A204.1 (cell line): ENCODE results near the gene PPP2R2B.

Source experiments
- FAIRE-seq: peaks from 2 replicates; lab custom pipeline; 2012; peaks lifted over from hg19 to GRCh38; lab: Jason Lieb, UNC

Gene PPP2R2B

DNA sequence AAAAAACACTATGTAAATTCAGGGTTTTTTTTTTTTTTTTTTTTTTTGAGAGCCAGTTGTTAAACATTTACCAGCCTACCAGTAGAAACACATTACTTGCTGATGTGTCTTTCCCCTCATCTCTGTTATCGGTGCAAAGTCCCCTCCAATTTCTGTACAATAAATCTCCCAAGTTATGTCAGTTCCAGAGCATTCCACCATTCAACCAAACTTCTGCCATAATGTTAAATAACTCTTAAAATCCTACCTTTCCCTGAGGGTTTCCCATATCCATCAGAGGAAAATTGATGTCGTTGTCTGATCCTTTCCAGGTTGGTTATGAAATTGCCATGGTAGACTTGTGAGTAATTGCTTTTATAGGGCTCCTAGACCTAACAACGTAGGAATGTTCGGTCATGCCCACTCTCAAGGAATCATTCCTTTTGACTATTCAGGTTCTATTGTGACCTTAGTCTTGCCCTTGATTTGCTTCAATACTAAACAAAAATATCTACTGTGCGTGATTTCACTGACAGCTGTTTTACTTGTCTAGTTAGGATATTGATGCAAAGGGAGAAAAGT lies 5.6 kb upstream of the PPP2R2B start:
- no peak for FAIRE-seq

DNA sequence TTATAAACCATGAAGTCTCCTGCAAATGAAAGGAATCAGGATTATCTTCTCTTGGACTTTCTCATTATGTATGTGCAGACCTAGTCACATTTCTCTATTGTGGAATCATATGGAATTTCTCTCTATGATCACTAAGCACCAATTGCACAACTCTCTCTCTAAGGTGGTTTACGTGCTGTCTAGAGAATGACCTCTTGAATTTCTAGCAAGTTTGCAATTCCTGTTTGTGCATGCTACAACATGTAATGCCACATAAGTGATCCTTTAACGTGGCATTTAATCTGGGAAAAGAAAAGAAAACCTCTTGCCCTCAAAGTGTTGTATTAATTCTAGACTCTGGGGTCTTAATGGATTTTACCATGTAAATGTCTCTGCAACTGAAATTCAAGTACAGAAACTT lies 5.0 kb upstream of the PPP2R2B start:
- no peak for FAIRE-seq

DNA sequence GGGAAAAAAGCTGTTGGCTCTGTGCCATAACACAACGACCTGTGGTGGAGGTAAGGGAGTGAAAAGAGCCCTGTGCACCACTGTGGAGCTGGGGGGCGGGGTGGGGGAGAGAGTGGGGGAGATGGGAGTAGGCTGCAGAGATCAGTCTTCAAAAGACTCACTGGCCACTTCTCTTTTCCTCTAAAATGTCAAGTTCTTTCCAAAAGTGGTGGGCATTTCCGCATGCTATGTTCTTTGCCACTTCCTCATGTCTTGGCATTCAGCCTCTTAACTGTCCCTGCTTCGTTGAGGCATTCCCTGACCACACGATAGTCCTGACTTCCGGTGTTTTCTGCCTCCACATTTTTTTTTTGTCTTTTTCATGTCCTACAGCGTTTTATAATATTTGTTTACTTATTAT lies 2.4 kb upstream of the PPP2R2B start:
- FAIRE-seq = no peak

DNA sequence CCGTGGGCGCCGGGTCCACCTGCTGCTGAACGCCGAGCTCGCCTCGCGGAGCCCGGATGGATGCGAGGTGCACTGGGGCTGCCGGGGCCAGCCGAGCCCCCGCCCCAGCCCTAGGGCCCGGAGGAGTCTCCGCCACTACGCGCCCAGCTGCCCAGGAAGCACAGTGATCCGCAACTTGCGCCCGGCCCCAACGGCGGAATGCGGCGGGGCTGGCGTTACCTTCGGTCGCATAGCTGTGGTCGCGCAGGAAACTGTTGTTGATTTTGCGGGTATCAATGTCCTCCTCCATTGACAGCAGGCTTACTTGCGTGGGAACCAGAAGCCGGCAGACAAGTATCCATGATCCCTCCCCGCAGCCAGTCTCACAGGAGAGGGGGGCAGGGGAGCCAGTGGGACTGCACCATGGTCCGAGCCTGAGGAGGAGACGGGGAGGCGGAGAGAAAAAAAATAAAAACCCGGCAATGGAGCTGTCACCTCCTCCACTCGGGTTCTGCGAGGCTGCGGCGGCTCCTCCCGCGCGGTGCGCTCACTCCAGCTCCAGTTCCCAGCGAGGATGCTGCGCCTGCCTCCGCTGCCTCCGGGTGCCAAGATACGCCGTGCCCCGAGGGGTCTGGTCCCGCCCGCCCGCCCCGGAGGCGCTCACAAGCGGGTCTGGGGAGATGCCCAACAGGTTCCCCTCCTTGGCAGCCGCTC lies 628 bp downstream of the PPP2R2B start:
- no peak for FAIRE-seq

DNA sequence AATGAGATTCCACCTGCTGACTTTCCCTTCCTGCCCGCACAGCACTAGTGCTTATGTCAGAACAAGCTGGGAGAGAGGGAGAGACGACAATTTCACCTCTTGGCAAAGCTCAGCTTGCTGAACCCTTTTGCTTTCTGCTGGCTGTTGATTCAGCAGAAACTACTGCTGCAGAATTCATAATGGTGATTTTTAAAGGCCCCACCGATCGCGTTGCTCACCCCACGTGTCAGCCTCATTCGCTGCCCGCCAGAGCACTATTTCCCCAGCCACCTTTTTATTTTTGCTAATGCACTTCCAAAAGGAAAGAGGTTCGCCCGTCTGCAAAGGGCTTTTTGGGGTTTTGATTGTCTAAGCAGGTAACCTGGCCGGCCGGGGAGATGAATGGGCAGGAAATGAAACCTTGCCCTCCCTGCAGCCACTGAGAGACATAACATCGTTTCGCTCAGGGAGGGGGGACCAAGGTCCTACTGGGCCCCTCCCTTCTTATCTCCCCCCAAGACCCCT lies 1.3 kb downstream of the PPP2R2B start:
- no peak for FAIRE-seq

DNA sequence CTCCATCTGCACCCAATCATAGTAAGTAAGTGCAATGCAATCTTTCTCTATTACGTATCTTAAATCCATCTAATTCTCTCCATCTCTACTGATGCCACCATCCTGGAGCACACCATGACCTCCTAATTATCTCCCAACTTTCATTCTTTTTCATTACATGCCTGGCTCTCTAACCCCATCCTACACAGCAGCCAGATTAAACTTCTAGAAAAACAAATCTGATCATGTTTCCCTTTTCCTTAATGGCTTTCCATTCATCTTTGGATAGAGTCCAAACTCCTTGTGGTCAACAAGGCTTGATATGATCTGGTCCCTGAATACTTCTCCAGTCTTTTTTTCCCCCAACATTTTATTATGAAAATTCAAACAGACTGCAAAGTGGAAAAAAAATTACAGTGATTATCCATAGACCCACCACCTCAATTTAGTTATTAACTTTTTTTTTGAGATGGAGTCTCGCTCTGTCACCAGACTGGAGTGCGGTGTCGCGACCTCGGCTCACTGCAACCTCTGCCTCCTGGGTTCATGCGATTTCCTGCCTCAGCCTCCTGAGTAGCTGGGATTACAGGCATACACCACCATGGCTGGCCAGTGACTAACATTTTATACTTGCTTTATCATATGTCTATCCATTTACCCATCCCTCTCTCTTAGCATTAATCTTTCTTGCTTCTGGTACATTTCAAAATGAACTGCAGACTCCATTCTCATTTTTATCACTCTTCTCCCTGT lies 5.2 kb downstream of the PPP2R2B start:
- FAIRE-seq = no peak

DNA sequence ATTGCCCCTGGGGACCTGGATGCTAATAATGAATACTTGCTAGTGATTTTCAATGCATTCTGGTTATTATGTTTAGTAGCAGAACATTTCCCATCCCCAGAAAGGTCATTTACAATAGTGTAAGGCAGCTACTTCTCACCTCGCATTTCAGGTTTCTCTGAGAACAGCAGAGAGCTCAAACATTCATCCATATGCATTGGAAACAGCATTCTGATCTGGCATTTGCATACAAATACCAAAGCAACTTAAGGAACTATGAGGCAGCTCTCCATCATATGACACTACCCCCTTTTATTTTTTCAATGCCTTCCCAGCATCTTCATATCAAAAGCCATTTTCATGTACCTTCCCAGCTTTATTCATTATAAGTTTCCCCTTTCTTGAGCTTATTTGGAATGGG lies 6.4 kb downstream of the PPP2R2B start:
- no peak for FAIRE-seq

DNA sequence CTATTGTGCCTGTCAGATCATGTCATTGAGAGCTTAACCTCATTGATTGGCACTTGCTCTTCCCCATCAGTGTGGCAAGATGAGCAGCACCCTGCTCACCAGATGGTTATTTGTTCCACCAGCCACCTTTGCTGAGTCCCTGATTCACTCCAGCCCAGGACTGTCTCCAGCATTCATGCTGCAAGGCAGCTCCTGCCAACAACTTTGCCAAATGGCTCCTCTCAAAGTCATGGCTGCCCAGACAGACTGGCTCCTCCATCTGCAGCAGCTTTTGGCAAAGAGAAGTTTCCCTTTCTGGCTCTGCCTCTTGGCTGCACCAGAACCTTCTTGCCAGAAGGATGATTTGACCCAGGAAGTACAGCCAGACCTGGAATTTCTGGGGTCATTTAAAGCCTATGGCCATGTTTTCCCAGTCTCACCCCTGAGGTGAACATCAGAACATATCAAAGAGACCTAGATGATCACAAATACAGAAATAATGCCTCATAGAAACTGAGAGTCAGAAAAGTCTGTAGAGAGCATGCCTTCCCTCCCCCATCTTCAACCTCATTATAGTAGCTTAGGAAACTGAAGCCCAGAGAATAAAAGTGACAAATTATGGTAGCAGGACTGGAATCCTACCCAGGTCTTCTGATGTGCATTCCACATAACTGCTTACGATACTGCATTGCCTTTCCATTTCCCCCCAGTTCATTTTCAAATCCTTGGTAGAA lies 10.4 kb downstream of the PPP2R2B start:
- no peak for FAIRE-seq

DNA sequence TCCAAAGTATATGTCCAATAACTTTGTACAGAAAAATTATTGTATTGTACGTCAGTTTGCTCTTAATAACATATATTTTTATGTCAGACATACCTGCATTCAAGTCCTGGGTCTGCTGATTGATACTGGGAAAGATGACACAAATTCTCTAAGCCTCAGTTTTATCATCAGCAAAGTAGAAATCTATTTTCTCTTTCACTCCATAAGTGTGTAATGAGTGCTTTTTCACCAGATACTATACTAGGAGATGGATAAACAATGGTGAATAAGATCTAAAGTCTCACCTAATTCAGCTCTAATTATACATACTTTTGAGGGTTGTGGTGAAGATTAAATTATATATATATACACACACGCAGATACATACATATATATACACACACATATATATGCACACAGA lies 12.3 kb downstream of the PPP2R2B start:
- no peak for FAIRE-seq

DNA sequence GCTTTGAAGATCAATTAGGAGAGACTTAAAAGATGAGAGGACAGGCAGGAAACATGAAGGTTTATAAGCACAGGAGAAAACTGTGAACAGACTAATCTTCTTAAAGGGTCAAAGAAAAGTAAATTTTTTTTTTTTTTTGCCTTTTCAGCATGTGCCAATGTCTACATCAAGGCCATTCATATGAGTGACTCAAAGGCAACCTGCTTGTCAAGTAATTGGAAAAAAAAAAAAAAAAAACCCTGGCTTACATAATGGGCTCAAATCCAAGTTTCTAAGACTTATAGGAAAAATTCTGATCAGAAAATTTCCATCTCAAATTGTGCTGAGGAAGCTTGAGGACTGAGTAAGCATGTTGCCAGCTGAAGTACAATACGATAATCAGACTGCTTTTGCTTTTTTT lies 15.9 kb downstream of the PPP2R2B start:
- FAIRE-seq = no peak

DNA sequence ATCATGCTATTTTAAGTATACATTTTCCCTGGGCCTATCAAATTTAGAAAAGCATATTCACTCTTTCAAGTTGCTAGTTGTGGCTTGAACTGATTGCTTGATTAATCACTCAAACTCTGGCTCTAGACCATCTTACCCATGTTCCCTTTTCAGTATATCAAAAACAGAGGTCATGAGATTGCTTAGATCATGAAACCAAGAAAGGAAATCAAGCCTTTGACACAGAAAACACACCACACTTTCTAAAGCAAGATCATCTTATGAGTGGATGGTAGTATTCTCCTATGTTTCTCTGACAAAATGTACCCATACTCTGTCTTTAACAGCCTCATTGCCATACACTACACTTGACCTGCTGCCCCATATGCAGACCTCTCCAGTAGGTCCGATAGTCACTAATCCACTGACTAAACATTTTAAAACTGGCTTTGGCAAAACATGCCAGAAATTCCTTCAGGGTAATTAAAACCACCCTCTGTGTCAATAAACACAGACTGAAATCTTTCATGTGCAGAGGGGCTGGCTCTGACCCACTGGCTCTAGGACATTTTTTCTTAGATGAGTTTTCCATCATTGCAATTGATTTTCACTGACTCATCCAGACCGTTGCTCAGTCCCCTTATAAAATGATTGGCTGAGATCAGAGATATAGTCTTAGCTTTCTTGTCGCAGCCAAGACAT lies 18.2 kb downstream of the PPP2R2B start:
- no peak for FAIRE-seq

DNA sequence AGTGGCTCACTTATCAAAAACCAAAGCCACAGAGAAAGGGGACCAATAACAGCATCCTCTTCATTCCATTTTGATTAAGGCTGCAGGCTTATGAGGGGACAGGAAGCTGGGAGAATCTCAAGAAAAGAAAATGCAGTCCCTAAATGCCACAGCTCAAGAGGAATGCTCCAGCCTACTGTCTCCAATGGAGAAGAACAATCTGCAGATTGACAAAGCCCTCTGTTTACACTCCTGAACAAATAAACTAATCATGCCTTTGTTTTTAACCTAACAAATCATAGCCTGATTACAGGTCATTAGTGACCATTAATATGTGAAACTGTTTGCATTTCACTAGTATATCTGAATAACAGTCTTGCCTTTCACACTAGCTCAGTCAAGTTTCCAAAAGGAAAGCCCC lies 26.5 kb downstream of the PPP2R2B start:
- FAIRE-seq = no peak

DNA sequence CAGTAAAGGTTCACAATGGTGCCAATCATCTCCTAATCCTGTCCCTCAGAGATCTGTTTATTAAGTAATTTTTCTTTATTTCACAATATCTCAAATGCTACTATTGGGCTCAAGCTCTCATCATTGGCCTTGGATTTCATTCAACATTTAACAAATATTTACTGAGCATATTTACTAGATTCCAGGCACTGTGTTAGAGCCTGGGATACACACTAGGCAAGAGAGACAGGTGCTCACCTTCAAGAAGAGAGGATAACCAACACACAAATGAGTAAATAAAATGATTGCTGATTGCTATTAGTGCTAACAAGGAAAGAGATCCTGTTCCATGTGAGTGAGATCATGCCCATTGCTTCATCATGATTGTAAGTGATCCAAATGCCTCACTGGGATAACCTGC lies 27.4 kb downstream of the PPP2R2B start:
- no peak for FAIRE-seq

DNA sequence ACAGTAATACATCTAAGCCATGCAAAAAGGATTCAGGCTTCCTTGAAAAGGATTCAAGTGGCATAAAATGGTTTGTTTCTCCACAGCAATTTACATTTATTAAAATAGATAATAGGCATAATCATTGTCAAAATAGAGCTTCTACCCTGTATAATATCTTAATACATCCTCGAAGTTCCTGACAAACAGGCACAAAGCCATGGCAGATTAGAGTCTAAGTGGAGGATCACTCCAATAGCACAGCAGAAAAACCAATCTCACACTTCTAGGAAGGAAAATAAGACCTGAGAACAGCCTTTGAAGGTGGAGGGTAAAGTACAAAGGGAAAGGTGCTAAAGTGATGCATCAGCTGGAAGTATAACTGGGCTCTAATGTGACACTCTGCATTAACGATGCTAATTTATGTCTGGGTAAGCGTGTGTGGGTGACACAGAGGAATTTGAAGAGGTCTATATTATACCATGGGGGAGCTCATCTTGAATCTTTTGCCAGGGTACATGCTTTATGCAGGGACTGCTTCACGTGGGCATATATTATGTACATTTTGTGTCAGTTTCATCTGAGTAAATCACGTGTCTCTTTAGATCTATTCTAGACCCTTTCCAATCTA lies 28.8 kb downstream of the PPP2R2B start:
- FAIRE-seq = no peak

DNA sequence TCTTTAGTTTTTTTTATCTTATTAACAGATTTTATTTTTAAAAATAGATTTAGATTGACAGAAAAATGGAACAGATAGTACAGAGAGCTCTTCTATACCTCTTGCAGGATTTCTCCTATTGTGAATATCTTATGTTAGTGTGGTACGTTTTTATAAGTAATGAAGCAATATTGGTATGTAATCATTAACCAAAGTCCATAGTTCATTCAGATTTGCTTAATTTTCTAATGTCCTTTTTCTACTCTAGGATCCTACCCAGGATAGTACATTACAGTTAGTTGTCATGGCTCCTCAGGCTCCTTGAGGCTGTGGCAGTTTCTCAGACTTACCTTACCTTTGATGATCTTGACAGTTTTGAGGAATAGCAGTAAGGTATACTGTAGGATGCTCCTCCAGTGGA lies 30.4 kb downstream of the PPP2R2B start:
- FAIRE-seq = no peak

DNA sequence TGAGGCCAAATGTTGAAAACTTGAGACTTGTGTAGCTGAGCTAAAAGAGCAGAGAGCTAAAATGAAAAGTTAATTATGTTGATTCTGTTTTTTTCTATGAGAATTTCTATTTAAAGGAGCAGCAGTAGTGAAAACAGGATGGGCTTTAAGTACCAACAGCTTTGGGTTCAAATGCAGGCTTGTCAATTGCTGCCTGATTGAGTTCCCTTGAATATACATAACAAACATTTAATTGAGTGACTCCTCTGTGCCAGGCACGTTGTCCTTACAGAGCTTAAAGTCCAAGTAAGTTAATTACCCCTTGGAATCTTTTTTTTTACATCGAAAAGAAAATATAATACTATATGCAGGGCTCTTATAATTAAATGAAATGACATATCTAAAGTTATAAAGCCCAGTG lies 38.5 kb downstream of the PPP2R2B start:
- no peak for FAIRE-seq

DNA sequence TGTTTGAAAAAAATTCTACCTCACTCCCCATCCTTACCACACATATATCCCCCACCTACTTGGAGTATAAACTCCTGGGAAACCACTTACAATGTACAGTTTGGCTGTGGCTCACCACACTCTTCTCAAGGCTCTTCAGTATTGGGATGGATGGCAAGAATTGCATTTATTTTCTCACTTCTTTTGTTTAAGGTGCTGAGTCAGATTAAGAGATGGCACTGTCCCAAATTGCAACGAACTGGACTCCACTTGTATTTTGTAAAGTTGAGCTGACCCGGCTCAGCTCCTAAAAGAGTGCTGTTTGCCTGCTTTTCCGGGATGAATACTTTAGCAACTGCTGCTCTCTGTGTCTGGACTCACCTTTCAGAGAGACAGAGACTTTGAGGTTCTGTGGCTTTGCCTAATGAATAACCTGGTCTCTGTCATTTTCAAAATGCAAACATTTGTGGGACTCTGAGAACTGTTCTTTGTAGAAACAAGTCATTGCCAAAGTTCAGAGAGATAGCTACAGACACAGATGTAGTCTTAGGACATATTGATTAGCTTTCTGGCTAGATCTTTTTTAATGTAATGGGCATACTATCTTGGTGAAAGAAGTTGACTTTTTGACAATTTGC lies 42.2 kb downstream of the PPP2R2B start:
- FAIRE-seq = no peak

DNA sequence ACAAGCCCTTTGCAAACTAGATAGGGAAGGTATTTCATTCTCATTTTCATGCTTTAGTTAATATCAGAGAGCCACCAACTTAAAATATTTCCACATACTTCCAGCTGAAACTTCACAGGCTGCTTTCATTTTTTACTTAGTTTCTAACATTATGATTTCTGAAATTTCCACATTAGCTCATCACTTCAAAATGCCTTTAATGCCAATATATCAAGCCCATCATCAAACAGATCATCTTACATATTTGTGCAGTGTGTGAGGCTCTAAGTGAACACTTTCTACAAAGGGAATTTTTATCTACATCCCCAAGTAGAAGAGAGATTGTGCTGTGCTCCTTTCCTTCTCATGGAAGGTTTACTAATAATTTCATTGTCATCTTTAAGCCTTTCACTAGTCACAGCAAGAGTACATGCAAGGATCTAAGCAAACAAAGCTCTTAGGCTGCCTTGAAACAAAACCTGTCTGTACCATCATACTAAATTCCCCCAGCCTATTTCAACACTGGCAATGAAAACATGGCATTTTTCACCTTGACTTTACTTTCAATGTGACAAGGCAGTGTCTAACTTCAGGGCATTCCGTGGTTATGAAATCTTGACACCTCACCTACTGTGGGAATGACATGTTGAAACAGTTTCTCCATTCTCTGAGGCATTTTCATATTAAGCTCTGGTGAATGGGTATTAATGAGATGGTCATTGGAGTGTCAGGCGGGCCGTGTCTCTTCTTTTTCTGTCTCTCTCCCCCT lies 45.4 kb downstream of the PPP2R2B start:
- FAIRE-seq = no peak

DNA sequence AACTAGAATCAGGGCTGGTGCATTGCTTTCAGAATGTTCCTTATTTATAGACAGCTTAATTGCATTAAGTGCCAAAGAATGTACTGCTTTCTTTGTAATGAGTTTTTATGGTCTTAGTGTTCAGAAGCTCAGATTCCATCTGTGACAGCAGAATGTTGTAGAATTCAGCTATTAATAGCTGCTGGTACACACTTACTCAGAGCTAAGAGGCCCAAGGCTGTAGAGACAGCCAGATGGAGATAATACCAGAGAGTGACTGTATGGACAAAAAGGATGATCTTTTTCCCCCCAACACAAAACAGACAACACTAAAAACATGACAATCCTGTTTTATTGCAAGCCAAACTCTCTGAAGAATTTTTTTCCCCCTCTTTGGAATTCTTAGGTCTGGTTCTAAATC lies 50.2 kb downstream of the PPP2R2B start:
- no peak for FAIRE-seq

DNA sequence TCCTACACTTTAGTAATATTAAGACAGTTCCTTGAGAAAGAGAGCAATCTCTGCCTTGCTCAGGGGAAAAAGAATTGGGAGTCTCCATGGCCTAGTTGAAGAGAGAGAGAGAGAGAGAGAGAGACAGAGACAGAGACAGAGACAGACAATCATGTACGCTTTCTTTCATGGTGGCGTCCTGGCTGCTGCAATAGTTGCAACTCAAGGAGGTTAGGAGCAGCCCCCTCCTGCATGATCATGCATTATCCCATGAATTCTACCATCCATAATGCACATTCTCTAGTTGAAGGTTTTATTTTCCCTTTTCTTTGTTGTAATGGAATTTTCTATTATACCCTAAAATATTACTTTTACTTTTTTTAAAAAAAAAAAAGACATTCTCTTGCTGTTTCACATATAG lies 50.7 kb downstream of the PPP2R2B start:
- no peak for FAIRE-seq

DNA sequence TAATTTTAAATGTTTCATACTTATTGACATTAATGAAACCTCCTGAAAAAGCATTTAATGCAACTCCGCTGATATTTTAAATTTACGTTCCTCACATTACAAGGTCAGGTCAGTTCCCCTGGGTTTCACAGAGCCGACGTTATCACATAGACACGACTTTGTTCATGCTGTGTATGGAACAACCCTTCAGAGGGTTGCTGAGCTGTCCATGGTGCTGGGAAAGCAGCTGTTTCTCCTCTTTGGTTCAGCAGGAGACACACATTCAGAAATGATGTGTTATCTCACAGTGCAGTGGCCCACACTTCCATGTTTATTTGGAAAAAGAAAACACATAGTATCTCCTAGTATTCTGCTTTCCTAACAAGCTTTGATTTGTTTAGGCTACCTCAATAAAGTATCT lies 53.5 kb downstream of the PPP2R2B start:
- FAIRE-seq = no peak
